PC-3 (cell line): Measurements from ENCODE around the gene TAOK2. TPM values are rescaled to one million over a fixed set of nuclear protein-coding genes. Genes with fewer than 3 reads are reported as not detected.
A peak's percentile ranks its signal among the peaks of the same experiment; 100 is the strongest.

Experiments
- ATAC-seq: fragments of 200-7000 bp; cut with Tn5 transposase; 2 replicates; pipeline ENCODE4 v1.9.1; 2020; ENCODE audit warnings: mild to moderate bottlenecking, moderate library complexity
- BruUV-seq: library from RNA; stranded (reverse); fragments of 400-500 nt; replicated peaks from 2 replicates; lab custom pipeline; 2021; lab: Mats Ljungman, UMichigan
- CTCF ChIA-PET: fragments of 300-600 bp; sonication (Branson Sonifier 250); formaldehyde crosslinking; loops from one replicate; lab custom pipeline; 2022; ENCODE audit warnings: antibody characterized with exemption; lab: Charles Lee
- POLR2A ChIA-PET: fragments of 300-600 bp; sonication (Branson Sonifier 250); formaldehyde crosslinking; loops from one replicate; lab custom pipeline; 2022; ENCODE audit warnings: antibody characterized with exemption; ENCODE audit not compliant: unreplicated experiment; lab: Charles Lee
- DNase-seq: peaks from one replicate; pipeline ENCODE4 v3.0.0-alpha.2; 2015
- H2AFZ ChIP-seq: fragments of 300-600 bp; sonication (generic); 2 replicates; pipeline ENCODE4 v1.6.0; 2016; ENCODE audit warnings: antibody characterized with exemption, low read length
- H3F3A ChIP-seq: fragments of 300-600 bp; sonication (generic); one replicate; pipeline ENCODE4 v1.6.0; 2017; ENCODE audit warnings: antibody characterized with exemption, low read length, control low read depth, mild to moderate bottlenecking; ENCODE audit not compliant: unreplicated experiment
- H3K27ac ChIP-seq: fragments of 300-600 bp; sonication (generic); 2 replicates; pipeline ENCODE4 v1.5.1; 2016; ENCODE audit warnings: mild to moderate bottlenecking, low read length
- H3K27me3 ChIP-seq: fragments of 300-600 bp; sonication (generic); 2 replicates; pipeline ENCODE4 v1.6.1; 2016; ENCODE audit warnings: low read length, mixed read lengths
- H3K36me3 ChIP-seq: fragments of 300-600 bp; sonication (generic); 2 replicates; pipeline ENCODE4 v1.6.1; 2016; ENCODE audit warnings: low read depth, mixed run types, low read length, mixed read lengths
- H3K4me1 ChIP-seq: fragments of 300-600 bp; sonication (generic); 2 replicates; pipeline ENCODE4 v1.5.1; 2016; ENCODE audit warnings: low read length; ENCODE audit not compliant: insufficient read depth
- H3K4me2 ChIP-seq: fragments of 300-600 bp; sonication (generic); 2 replicates; pipeline ENCODE4 v1.6.0; 2016; ENCODE audit warnings: low read length
- H3K4me3 ChIP-seq: fragments of 300-600 bp; sonication (generic); 2 replicates; pipeline ENCODE4 v1.5.1; 2016; ENCODE audit warnings: mild to moderate bottlenecking, low read length, mixed read lengths
- H3K79me2 ChIP-seq: fragments of 300-600 bp; sonication (generic); 2 replicates; pipeline ENCODE4 v1.6.1; 2017; ENCODE audit warnings: low read length, mixed read lengths
- H3K9ac ChIP-seq: fragments of 300-600 bp; sonication (generic); 2 replicates; pipeline ENCODE4 v1.6.0; 2016; ENCODE audit warnings: mild to moderate bottlenecking, low read length
- H3K9me2 ChIP-seq: fragments of 300-600 bp; sonication (generic); replicated peaks from 2 replicates; pipeline ENCODE4 v1.6.1; 2016; ENCODE audit warnings: mixed run types, low read length, mixed read lengths
- H3K9me3 ChIP-seq: fragments of 300-600 bp; sonication (generic); 2 replicates; pipeline ENCODE4 v1.6.1; 2016; ENCODE audit warnings: low read length, mixed read lengths
- H4K20me1 ChIP-seq: fragments of 300-600 bp; sonication (generic); 2 replicates; pipeline ENCODE4 v1.6.1; 2016; ENCODE audit warnings: low read length, mixed read lengths
- CTCF ChIP-seq: fragments of 300-600 bp; sonication (generic); conservative IDR thresholded peaks from 2 replicates; pipeline ENCODE4 v1.5.1; 2017; ENCODE audit warnings: antibody characterized with exemption, low read depth, mild to moderate bottlenecking, low read length
- EZH2 ChIP-seq: fragments of 300-600 bp; sonication (generic); IDR thresholded peaks from one replicate; pipeline ENCODE4 v1.6.1; 2017; ENCODE audit warnings: antibody characterized with exemption, mild to moderate bottlenecking, low read length; ENCODE audit not compliant: unreplicated experiment
- EZH2phosphoT487 ChIP-seq: fragments of 300-600 bp; sonication (generic); IDR thresholded peaks from 2 replicates; pipeline ENCODE4 v1.6.1; 2018; ENCODE audit warnings: mild to moderate bottlenecking, antibody characterized with exemption, low read length, borderline replicate concordance
- intact Hi-C: fragments of 100-400 bp; cut with micrococcal nuclease; formaldehyde crosslinking; loops from 2 replicates; pipeline ENCODE4 v1.9.0; 2023
- total RNA-seq: library from RNA; depleted of rRNA; stranded (reverse); fragments of >200 nt; gene quantifications from 2 replicates; pipeline ENCODE4 v1.2.3, GENCODE V29; 2014

TAOK2 gene
- total RNA-seq, 1 experiment from 2014 or later, result 34.1 TPM

DNA sequence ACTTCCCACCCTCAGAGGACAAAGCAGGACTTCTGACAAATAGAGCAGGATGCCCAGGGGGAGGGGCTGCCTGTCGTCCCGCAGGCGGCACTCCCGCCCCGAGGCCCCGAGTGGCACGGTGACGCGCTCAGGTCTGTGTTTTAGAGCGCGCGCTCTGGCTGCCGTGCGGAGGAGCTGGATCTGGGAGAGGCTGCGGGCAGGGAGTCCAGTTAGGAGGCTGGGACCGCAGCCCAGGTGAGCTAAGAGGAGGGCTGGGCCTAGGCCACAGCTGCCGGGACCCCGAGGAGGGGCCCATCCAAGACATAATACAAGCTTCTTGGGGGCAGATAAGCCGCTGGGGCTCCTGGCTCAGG, 30.7 kb downstream of the TAOK2 start:
- ATAC-seq (no peak), DNase-seq (no peak)
- Histone ChIP-seq H4K20me1 (no peaks in the 10 kb centered on the region), H3K4me3 (no peak overlapping the region), H3K9me3 (no peaks in the 10 kb centered on the region), H3K79me2 (no peaks in the 10 kb centered on the region), H3K27ac (no peak overlapping the region), H3K36me3 (no peaks in the 10 kb centered on the region), H3K9ac (no peak overlapping the region), H3K27me3 (no peaks in the 10 kb centered on the region), H3K9me2 (no peaks in the 10 kb centered on the region), H3K4me2 (no peak overlapping the region), H2AFZ (no peak overlapping the region), H3F3A (no peaks in the 10 kb centered on the region), H3K4me1 (no peaks in the 10 kb centered on the region)
- POLR2A ChIA-PET, result no interaction called here
- intact Hi-C loops, result no loop called here
- TF ChIP-seq CTCF (no peak), EZH2 (no peak), EZH2phosphoT487 (no peak)
- CTCF ChIA-PET, result no interaction called here
- no TSS peak for BruUV-seq

- POLR2A ChIA-PET, result no interaction called here
- BruUV-seq, result no TSS peak
- DNase-seq, result no peak
Observed at GRCh38 chr16:30004811-30005242, 31.2 kb downstream of the TAOK2 start.

More at GRCh38 chr16:30004811-30005242, 31.2 kb downstream of the TAOK2 start:
- no peaks in the 10 kb centered on the region for H4K20me1 ChIP-seq
- H3K9me2 ChIP-seq, result no peaks in the 10 kb centered on the region
- H3K9me3 ChIP-seq, result no peaks in the 10 kb centered on the region
- CTCF ChIA-PET, result interaction anchor here (0.6 kb wide), 2 partner anchors 8 to 29 kb away, joined by 3 to 4 read pairs; no protein-coding TSS in a partner anchor
- no peaks in the 10 kb centered on the region for H3K79me2 ChIP-seq
- no peak overlapping the region for H3K4me3 ChIP-seq
- no peaks in the 10 kb centered on the region for H3K27me3 ChIP-seq
- intact Hi-C loops, result no loop called here
- H3F3A ChIP-seq, result no peaks in the 10 kb centered on the region
- H3K4me2 ChIP-seq, result no peak overlapping the region
- ATAC-seq, result peak; percentile 52
- TF ChIP-seq EZH2 (no peak), CTCF (no peak), EZH2phosphoT487 (no peak)
- H3K9ac ChIP-seq, result no peak overlapping the region
- H3K36me3 ChIP-seq, result no peaks in the 10 kb centered on the region
- no peaks in the 10 kb centered on the region for H3K4me1 ChIP-seq
- no peak overlapping the region for H2AFZ ChIP-seq
- no peak overlapping the region for H3K27ac ChIP-seq
